ENCODE data around the gene EFTUD2.

DNA sequence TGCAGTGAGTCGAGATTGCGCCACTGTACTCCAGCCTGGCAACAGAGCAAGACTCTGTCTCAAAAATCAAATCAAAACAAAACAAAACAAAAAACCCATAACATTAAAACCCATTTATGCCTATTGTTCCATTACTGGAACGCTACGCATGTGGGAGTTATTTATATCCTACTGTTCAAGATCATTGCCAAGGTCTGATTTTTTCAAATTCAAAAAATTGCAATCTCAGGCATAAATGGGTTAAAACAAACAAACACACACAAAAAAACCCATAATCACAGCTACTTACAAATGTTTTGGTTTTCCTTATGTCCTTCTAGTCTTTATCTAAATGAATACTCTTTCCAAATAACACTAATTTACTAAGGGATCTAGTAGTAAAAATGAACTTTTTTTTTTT, 87.0 kb downstream of the EFTUD2 start:
- TF ChIP-seq, protein P1, sequence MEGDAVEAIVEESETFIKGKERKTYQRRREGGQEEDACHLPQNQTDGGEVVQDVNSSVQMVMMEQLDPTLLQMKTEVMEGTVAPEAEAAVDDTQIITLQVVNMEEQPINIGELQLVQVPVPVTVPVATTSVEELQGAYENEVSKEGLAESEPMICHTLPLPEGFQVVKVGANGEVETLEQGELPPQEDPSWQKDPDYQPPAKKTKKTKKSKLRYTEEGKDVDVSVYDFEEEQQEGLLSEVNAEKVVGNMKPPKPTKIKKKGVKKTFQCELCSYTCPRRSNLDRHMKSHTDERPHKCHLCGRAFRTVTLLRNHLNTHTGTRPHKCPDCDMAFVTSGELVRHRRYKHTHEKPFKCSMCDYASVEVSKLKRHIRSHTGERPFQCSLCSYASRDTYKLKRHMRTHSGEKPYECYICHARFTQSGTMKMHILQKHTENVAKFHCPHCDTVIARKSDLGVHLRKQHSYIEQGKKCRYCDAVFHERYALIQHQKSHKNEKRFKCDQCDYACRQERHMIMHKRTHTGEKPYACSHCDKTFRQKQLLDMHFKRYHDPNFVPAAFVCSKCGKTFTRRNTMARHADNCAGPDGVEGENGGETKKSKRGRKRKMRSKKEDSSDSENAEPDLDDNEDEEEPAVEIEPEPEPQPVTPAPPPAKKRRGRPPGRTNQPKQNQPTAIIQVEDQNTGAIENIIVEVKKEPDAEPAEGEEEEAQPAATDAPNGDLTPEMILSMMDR (IDR thresholded peaks at IDR 0.05 in 4 of 5, conservative IDR thresholded peaks at IDR 0.05 in 1 of 5): no peak
- TF ChIP-seq POLR2A (IDR thresholded peaks at IDR 0.05): no peak

All from gastrocnemius medialis (tissue), 4 donors.